Stimulated activated CD4-positive, alpha-beta T cell treated with anti-CD3 and anti-CD28 coated beads, Interleukin-2, amount 100 ng/mL, for 24 hours (primary cell): Measurements from ENCODE around the gene DNAJC11.
"Not testable (repeated sequence)": the region's sequence is repeated elsewhere in the genome, so short reads cannot be mapped to it uniquely, and the experiment has no call there.

Experiments
- DNase-seq, 2 donors: peaks; one replicate each; pipeline ENCODE4 v3.0.0-alpha.2; 2020

DNAJC11 gene

DNA sequence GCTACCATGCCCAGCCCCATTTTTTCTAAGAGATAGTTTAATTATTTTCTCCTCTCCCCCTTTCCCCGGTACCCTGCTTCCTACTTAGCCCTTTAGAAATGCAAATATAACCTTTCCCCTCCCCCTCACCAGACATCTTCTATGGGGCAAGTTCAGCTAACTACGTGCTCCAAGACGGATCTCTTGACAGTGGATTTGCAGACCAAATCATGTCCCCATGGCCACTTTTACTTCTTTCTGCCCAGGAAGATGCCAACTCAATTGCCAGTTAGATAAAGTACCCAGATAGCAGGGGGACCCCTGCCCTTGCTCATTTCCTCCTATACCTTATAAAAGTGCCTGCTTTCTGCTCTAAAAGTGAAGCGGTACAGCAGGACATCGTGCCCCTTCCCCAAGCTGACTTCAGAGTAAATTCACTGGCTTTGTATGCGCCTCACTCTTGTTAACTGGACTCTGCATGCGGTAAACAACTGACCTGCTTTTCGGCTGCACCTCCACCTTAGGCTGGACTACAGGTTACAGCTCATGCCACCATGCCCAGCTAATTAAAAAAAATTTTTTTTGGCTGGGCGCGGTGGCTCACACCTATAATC lies 7.4 kb downstream of the DNAJC11 start:
- no peak for DNase-seq

- no peak for DNase-seq
Observed at GRCh38 chr1:6692956-6693355, 8.7 kb downstream of the DNAJC11 start.

GRCh38 chr1:6691507-6691906 lies 10.1 kb downstream of the DNAJC11 start:
- DNase-seq: no peak

DNA sequence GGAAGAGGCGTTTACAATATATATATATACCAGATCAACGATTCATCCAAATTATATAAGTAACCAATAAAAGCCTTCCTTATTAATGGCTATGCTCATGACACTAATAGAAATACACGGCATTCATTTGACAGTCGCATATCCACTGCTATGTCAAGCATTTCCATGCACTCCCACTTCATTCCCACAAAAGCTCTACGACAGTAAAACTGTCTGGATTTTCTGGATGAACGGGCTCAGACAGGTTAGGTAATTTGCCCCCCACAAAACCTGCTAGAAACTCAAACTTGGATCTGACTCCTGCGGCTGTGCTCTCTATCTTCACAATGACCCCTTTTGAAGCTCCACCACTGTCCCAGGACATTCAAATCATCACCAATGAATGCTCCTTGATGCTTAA lies 11.4 kb downstream of the DNAJC11 start:
- DNase-seq: no peak

GRCh38 chr1:6688757-6689156 lies 12.9 kb downstream of the DNAJC11 start:
- DNase-seq: no peak

GRCh38 chr1:6688001-6688400 lies 13.6 kb downstream of the DNAJC11 start:
- no peak for DNase-seq

DNA sequence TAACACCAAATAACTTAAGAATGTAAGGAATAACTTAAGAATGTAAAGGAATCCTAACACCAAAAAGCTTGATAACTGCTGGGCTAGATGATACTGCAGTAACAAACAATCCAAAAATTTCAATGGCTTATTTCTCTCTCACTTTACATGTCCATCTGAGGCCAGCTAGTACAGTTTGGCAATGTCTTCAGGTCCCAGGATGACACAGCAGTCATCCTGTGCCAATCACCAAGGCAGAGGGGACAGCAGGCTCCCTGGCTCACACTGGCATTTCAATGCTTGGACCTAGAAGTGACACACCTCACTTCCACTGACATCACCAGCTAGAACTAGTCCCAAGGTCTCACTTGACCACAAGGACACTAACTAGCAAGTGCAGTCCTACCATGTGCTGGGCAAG lies 15.3 kb downstream of the DNAJC11 start:
- no peak for DNase-seq

DNA sequence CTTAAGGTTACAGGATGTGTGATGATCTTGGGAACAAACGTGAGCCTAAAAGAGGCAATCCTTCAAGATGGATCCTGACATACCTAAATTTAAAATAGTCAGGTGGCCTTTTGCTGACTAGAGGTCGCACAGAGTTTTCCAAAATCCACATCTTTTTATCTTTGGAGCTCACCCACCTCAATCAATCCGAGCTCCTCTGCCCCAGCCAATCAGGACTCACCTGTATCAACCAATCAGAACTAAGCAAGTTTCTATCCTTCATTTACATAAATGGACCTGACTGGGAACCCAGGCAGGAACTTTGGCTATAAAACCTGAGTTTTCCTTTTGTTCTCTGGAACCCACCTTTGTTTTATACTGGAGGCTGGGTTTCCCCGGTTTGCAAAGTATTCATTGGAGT lies 16.2 kb downstream of the DNAJC11 start:
- DNase-seq: no peak

- no peak for DNase-seq
Observed at GRCh38 chr1:6683434-6683833, 18.2 kb downstream of the DNAJC11 start.

DNA sequence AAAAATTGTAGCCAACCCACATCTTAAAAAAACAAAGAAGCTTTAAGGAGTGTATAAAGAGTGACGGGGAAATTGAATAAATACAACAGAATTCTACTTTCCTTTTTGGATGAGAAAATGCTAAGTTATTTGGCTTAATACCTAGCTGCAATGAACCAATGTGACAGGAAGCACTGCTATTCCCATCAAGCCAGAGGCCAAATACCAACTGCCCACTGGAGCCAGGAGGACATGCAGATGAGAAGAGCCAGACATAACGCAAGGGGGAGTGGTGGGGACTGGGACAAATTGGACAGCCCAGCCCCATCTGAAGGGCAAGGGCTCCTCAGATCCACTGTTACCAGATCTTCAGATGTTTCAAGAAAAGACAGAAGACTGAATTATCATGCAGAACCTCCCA lies 25.7 kb downstream of the DNAJC11 start:
- DNase-seq: no peak

GRCh38 chr1:6674771-6675170 lies 26.8 kb downstream of the DNAJC11 start:
- no peak for DNase-seq

DNA sequence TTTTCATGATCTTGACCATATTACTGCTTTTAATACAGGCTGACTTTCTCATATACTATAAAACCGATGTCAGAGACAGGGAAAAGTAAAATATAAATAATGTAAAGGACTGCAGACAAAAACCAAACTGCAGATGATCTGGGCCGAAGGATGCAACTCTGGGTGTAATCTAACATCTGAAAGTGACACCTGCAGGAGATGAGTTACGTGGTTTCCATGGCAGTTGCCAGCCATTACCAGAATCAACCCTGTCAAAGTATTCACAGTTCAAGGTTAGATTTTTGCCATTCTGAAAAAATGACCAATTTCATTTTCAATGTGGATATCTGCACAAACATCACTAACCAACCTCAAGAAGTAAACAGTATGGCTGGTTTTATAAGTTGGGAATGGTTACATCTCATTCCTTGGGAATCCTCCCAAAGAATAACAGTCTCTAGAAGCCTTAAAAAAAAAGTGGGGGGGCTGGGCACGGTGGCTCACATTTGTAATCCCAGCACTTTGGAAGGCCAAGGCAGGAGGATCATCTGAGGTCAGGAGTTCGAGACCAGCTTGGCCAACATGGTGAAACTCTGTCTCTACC lies 27.7 kb downstream of the DNAJC11 start:
- no peak for DNase-seq

- DNase-seq: no peak
Observed at GRCh38 chr1:6672558-6672957, 29.1 kb downstream of the DNAJC11 start.

GRCh38 chr1:6668503-6668902 lies 33.1 kb downstream of the DNAJC11 start:
- no peak for DNase-seq

DNA sequence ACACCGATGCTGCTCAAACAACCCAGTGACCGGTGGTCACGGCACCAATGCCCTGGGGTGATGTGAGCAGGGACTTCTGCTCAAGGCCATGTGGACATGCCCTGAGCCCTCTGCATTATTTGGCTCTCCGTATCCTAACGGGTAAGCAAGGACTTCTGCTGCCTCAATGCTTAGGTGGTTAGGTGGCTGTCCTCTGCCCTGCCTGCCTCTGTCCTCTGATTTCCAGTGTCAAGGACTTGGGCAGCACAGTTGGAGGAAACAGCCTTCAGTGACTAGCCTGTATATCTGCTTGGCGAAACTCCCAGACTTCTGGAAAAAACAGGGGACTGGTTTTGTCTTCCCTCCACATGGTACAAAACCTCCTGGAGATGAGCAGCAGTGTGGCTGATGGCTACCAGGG lies 34.5 kb downstream of the DNAJC11 start:
- DNase-seq: no peak

DNA sequence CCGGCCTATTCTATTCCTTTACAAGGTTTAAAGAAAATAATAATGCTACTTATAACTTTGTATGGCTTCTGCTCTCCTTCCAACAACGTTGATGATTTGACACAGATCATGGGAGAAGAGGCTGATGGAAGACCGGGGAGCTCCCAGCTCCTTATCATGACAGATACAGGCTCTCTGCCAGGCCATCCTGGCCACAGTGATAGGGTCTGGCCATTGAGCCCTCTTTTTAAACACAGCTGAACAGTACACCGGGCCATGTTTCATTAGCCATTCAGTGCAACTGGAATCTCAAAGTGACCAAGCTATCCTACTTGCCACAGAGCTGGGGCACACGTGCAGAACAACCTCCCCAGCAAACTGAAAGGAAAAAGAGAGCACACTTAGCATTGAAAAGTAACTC lies 34.9 kb downstream of the DNAJC11 start:
- no peak for DNase-seq

DNA sequence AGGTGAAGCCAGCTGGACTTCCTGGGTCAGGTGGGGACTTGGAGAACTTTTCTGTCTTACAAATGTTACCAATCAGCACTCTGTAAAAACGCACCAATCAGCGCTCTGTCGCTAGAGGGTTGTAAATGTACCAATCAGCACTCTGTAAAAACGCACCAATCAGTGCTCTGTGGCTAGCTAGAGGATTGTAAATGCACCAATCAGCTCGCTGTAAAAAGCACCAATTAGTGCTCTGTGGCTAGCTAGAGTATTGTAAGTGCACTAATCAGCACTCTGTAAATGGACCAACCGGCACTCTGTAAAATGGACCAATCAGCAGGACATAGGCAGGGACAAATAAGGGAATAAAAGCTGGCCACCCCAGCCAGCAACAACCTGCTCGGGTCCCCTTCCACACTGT lies 39.1 kb downstream of the DNAJC11 start:
- not testable (repeated sequence) for DNase-seq

- DNase-seq: no peak
Observed at GRCh38 chr1:6660415-6661049, 41.1 kb downstream of the DNAJC11 start.

DNA sequence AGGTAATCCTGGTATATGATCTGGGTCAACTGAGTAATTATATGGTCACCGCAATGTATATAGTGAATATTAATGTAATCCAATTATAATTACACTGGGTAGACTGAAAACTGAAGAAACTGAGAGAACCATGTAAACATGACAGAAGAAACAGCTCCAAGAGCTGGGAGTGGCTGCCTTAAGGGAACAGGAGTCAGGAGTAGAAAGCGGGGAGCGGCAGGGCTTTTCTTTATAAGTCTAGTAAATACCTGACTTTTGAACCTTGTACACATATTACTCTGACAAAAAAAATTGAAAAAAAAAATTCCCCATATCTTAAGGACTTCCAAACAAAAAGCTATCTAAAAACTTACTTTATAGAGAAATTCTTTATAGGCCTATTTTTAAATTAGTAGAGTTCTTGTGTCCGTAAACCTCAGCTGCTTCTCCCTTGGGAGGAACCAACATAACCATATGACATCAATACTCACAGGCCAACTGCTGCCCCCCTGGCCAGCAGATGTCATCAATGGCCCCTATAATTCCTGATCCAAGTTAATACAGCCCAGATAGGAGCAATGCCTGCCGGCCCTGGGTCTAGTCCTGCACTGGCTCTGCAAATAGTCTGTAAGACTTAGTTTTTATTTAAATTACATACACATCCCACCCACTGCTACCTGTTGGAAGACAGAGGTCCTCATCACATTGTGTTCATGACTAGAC lies 43.1 kb downstream of the DNAJC11 start:
- DNase-seq: no peak

GRCh38 chr1:6657138-6657537 lies 44.5 kb downstream of the DNAJC11 start:
- DNase-seq: no peak

- no peak for DNase-seq
Observed at GRCh38 chr1:6653436-6654290, 48.0 kb downstream of the DNAJC11 start.

DNA sequence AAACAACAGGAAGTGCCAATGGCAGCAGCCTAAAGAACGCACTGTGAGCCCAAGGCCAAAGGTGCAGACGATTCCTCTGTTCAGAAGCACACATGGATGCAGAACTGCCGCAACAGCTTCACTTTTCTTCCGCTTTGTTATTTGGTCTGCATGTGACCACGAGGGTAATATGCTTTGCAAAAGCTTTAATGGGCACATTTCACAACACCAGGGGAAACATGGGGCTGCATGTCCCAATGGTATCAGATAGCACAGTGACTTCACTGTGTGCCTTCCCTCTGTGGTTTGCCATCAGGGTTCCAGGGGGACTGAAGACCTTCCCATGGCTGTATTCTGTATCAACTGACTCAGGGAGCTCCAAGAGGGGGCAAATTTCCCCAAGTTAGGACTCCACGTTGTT lies 48.6 kb downstream of the DNAJC11 start:
- DNase-seq: no peak

GRCh38 chr1:6651909-6652308 lies 49.7 kb downstream of the DNAJC11 start:
- no peak for DNase-seq
